Panc1 (cell line): ENCODE results near the gene KATNIP. TPM values are rescaled to one million over a fixed set of nuclear protein-coding genes. Genes with fewer than 3 reads are reported as not detected.

Experiments used
- ATAC-seq: fragments of 200-7000 bp; cut with Tn5 transposase; 2 replicates; pipeline ENCODE4 v1.9.1; 2020; ENCODE audit warnings: mild to moderate bottlenecking, moderate library complexity
- BruUV-seq: library from RNA; stranded (reverse); fragments of 400-500 nt; replicated peaks from 2 replicates; lab custom pipeline; 2021; lab: Mats Ljungman, UMichigan
- CTCF ChIA-PET: fragments of 300-600 bp; sonication (Branson Sonifier 250); formaldehyde crosslinking; loops from one replicate; lab custom pipeline; 2022; ENCODE audit warnings: antibody characterized with exemption; lab: Charles Lee
- POLR2A ChIA-PET: fragments of 300-600 bp; sonication (Branson Sonifier 250); formaldehyde crosslinking; loops from one replicate; lab custom pipeline; 2022; ENCODE audit warnings: antibody characterized with exemption; lab: Charles Lee
- DNase-seq: peaks from one replicate; pipeline ENCODE4 v3.0.0-alpha.2; 2010; ENCODE audit warnings: low read depth, low spot score
- H3K27ac ChIP-seq: 2 replicates; pipeline ENCODE4 v1.5.1; 2011; ENCODE audit warnings: mild to moderate bottlenecking, low read length, inconsistent platforms
- H3K27me3 ChIP-seq: fragments of 200-500 bp; sonication (Bioruptor generic); 2 replicates; pipeline ENCODE4 v1.6.0; 2014; ENCODE audit warnings: low read length, inconsistent platforms; ENCODE audit not compliant: control insufficient read depth, insufficient read depth
- H3K36me3 ChIP-seq: fragments of 200-500 bp; sonication (Bioruptor generic); 2 replicates; pipeline ENCODE4 v1.5.1; 2014; ENCODE audit warnings: inconsistent platforms, mild to moderate bottlenecking, low read length, moderate library complexity; ENCODE audit not compliant: control insufficient read depth, insufficient read depth
- H3K4me1 ChIP-seq: 2 replicates; pipeline ENCODE4 v1.5.1; 2011; ENCODE audit warnings: inconsistent platforms, mild to moderate bottlenecking, low read length, moderate library complexity; ENCODE audit not compliant: control insufficient read depth, insufficient read depth
- H3K4me3 ChIP-seq, 2 experiments: 2 replicates each; pipeline ENCODE4 v1.5.1; 2011 to 2012; ENCODE audit warnings: low read depth in 2 of 2, low read length in 2 of 2, mild to moderate bottlenecking in 2 of 2, inconsistent platforms in 1 of 2, moderate library complexity in 1 of 2
- H3K9me3 ChIP-seq: fragments of 200-500 bp; sonication (Bioruptor generic); 2 replicates; pipeline ENCODE4 v1.5.1; 2014; ENCODE audit warnings: low read depth, mild to moderate bottlenecking, inconsistent platforms, low read length, moderate library complexity; ENCODE audit not compliant: control insufficient read depth, insufficient read depth
- POLR2AphosphoS5 ChIP-seq: IDR thresholded peaks from 2 replicates; pipeline ENCODE4 v1.6.1; 2012; ENCODE audit warnings: mild to moderate bottlenecking, low read depth, low read length, moderate library complexity
- SIN3A ChIP-seq: IDR thresholded peaks from 2 replicates; pipeline ENCODE4 v1.6.1; 2012; ENCODE audit warnings: low read depth, mild to moderate bottlenecking, low read length, moderate library complexity, borderline replicate concordance; ENCODE audit not compliant: insufficient read depth
- TCF7L2 ChIP-seq: IDR thresholded peaks from 2 replicates; pipeline ENCODE4 v1.6.1; 2011; ENCODE audit warnings: mild to moderate bottlenecking, low read depth, low read length, inconsistent platforms
- in situ Hi-C: cut with HindIII; loops from 2 replicates; pipeline ENCODE4 v1.10.0; 2016; ENCODE audit warnings: low sequenced_read_pairs, low pct_unique_long_range_greater_than_20kb
- intact Hi-C: fragments of 100-400 bp; cut with micrococcal nuclease; formaldehyde crosslinking; loops from one replicate; pipeline ENCODE4 v1.10.0; 2022; ENCODE audit not compliant: unreplicated experiment
- total RNA-seq: library from RNA; stranded (reverse); gene quantifications from one replicate; pipeline ENCODE4 v1.2.1, GENCODE V29; 2021; ENCODE audit not compliant: unreplicated experiment
- TF ChIP-seq, protein P1 (sequence below), 2 experiments: IDR thresholded peaks; 2 replicates each; pipeline ENCODE4 v1.6.1; 2011 to 2012; ENCODE audit warnings: low read depth in 2 of 2, control low read depth in 1 of 2, low read length in 1 of 2, mild to moderate bottlenecking in 1 of 2, moderate library complexity in 1 of 2; ENCODE audit not compliant: insufficient read depth in 1 of 2
- TF ChIP-seq, protein P2 (sequence below): fragments of 450-650 bp; IDR thresholded peaks from 2 replicates; pipeline ENCODE4 v1.5.1; 2017; ENCODE audit warnings: mild to moderate bottlenecking

Gene KATNIP
- total RNA-seq, 1 experiment from 2014 or later: 36.7 TPM

DNA sequence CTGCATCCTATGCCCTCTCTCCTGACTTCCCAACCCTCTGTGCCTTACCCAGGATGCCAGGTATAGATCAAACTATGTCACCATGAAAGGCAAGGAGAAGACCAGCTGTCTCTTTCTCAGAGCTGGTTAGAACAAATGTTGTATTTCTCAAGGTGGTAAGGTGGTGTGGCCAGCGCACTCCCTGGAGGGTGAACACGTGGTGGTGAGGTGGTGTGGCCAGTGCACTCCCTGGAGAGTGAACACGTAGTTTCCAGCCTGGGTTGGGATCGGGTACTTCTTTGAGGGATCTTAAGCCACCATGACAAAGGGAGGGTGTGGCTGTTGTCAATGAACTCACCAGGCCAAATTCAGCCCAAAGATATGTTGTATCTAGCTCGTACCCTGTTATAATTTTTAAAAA, 26.8 kb downstream of the KATNIP start:
- ATAC-seq: no peak
- H3K27me3 ChIP-seq: no peaks in the 10 kb centered on the region
- CTCF ChIA-PET: no interaction called here
- in situ Hi-C loops: no loop called here
- H3K4me1 ChIP-seq: peaks cover 14% of the 10 kb centered on the region
- intact Hi-C loops: no loop called here
- TF ChIP-seq POLR2AphosphoS5 (no peak), TCF7L2 (no peak), SIN3A (no peak)
- TF ChIP-seq, protein P1, sequence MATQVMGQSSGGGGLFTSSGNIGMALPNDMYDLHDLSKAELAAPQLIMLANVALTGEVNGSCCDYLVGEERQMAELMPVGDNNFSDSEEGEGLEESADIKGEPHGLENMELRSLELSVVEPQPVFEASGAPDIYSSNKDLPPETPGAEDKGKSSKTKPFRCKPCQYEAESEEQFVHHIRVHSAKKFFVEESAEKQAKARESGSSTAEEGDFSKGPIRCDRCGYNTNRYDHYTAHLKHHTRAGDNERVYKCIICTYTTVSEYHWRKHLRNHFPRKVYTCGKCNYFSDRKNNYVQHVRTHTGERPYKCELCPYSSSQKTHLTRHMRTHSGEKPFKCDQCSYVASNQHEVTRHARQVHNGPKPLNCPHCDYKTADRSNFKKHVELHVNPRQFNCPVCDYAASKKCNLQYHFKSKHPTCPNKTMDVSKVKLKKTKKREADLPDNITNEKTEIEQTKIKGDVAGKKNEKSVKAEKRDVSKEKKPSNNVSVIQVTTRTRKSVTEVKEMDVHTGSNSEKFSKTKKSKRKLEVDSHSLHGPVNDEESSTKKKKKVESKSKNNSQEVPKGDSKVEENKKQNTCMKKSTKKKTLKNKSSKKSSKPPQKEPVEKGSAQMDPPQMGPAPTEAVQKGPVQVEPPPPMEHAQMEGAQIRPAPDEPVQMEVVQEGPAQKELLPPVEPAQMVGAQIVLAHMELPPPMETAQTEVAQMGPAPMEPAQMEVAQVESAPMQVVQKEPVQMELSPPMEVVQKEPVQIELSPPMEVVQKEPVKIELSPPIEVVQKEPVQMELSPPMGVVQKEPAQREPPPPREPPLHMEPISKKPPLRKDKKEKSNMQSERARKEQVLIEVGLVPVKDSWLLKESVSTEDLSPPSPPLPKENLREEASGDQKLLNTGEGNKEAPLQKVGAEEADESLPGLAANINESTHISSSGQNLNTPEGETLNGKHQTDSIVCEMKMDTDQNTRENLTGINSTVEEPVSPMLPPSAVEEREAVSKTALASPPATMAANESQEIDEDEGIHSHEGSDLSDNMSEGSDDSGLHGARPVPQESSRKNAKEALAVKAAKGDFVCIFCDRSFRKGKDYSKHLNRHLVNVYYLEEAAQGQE (IDR thresholded peaks at IDR 0.05; ENCODE audit: insufficient read depth in 1 of 2, low read depth in 2 of 2, low read length in 1 of 2): no peak
- TF ChIP-seq, protein P2, sequence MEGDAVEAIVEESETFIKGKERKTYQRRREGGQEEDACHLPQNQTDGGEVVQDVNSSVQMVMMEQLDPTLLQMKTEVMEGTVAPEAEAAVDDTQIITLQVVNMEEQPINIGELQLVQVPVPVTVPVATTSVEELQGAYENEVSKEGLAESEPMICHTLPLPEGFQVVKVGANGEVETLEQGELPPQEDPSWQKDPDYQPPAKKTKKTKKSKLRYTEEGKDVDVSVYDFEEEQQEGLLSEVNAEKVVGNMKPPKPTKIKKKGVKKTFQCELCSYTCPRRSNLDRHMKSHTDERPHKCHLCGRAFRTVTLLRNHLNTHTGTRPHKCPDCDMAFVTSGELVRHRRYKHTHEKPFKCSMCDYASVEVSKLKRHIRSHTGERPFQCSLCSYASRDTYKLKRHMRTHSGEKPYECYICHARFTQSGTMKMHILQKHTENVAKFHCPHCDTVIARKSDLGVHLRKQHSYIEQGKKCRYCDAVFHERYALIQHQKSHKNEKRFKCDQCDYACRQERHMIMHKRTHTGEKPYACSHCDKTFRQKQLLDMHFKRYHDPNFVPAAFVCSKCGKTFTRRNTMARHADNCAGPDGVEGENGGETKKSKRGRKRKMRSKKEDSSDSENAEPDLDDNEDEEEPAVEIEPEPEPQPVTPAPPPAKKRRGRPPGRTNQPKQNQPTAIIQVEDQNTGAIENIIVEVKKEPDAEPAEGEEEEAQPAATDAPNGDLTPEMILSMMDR: no peak
- POLR2A ChIA-PET: no interaction called here
- BruUV-seq: no TSS peak
- no peak for DNase-seq
- H3K9me3 ChIP-seq: no peaks in the 10 kb centered on the region
- no peak overlapping the region for H3K27ac ChIP-seq
- no peak overlapping the region for H3K4me3 ChIP-seq
- H3K36me3 ChIP-seq: no peaks in the 10 kb centered on the region

DNA sequence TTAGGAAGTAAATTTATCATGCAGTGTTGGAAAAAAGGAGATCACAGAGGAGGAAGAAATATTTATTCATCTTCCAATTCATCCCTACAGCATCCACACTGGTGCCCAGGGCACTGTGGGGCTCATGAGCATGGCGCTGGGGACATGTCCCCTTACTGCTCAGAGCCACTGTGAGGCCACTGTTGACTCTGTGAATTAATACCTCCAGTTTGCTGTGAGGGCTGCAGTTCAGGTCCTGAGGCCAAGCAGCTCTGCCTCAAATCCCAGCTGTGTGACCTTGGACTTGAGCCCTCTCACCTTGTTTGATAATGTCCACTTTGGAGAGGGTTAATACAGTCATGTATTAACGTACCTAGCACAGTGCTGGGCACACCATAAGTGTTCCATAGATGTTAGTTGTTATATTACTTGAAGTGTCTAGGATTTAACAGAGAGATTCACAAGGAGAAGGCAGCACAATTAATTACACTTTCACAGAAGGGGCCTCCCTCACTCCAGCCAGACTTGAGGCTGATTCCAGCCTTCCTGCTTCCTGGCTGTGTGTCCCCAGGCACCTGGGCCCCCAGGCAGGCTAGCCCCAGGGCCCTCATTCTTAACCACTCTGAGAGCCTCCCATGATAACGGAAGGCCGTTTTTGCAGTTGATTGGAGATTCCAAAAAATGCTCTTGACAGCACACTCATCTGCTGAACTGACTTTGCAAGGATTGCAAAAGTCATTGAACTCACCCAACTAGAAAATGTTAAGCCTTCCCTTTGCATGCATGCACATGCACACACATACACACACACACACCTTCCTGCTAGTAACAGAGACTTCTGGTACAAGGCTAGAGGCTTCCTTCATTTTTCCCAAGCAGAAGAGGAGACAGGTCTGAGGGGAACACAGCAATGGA, 29.4 kb downstream of the KATNIP start:
- ATAC-seq: peak; percentile 58
- intact Hi-C loops: no loop called here
- CTCF ChIA-PET: no interaction called here

More for the DNA sequence above, 29.4 kb downstream of the KATNIP start:
- POLR2A ChIA-PET: no interaction called here
- no peak for DNase-seq
- 0 out of 2 replicates have a peak, but pooled peaks have one; percentile 10 for TF ChIP-seq TCF7L2
- TF ChIP-seq, protein P1 (IDR thresholded peaks at IDR 0.05; ENCODE audit: insufficient read depth in 1 of 2, low read depth in 2 of 2, low read length in 1 of 2): no peak
- H3K4me1 ChIP-seq: peaks cover 14% of the 10 kb centered on the region
- H3K9me3 ChIP-seq: no peaks in the 10 kb centered on the region
- no peaks in the 10 kb centered on the region for H3K27me3 ChIP-seq
- H3K27ac ChIP-seq: 0 out of 2 replicates have a peak overlapping the region, but pooled peaks have one; percentile 1
- BruUV-seq: no TSS peak
- no peak overlapping the region for H3K4me3 ChIP-seq
- no peaks in the 10 kb centered on the region for H3K36me3 ChIP-seq
- in situ Hi-C loops: no loop called here
